Glutamatergic neuron (in vitro differentiated cells): ENCODE measurements around the gene MYH3. TPM values are rescaled to one million over a fixed set of nuclear protein-coding genes. Genes with fewer than 3 reads are reported as not detected.
A peak's percentile ranks its signal among the peaks of the same experiment; 100 is the strongest.

Experiments used
- DNase-seq: peaks from one replicate; pipeline ENCODE4 v3.0.0; 2022
- H3K27ac Mint-ChIP-seq: one replicate; pipeline ENCODE4 v1.8.0; 2020; ENCODE audit warnings: mild to moderate bottlenecking, mixed read lengths, inconsistent platforms; ENCODE audit not compliant: unreplicated experiment
- H3K27me3 Mint-ChIP-seq: one replicate; pipeline ENCODE4 v1.8.0; 2020; ENCODE audit warnings: mild to moderate bottlenecking, moderate library complexity, mixed read lengths, inconsistent platforms; ENCODE audit not compliant: unreplicated experiment
- H3K36me3 Mint-ChIP-seq: one replicate; pipeline ENCODE4 v1.8.0; 2020; ENCODE audit warnings: mild to moderate bottlenecking, mixed read lengths, inconsistent platforms; ENCODE audit not compliant: unreplicated experiment
- H3K4me1 Mint-ChIP-seq: one replicate; pipeline ENCODE4 v1.8.0; 2020; ENCODE audit warnings: mild to moderate bottlenecking, low read depth, mixed read lengths, inconsistent platforms; ENCODE audit not compliant: unreplicated experiment
- H3K4me3 Mint-ChIP-seq: one replicate; pipeline ENCODE4 v1.8.0; 2020; ENCODE audit warnings: mild to moderate bottlenecking, mixed read lengths, inconsistent platforms; ENCODE audit not compliant: unreplicated experiment
- H3K9me3 Mint-ChIP-seq: one replicate; pipeline ENCODE4 v1.8.0; 2020; ENCODE audit warnings: mild to moderate bottlenecking, moderate library complexity, mixed read lengths, inconsistent platforms; ENCODE audit not compliant: unreplicated experiment
- total RNA-seq: library from RNA; stranded (reverse); fragmentation: NEBNext Ultra II Directional; extraction: Animal tissue kit (Norgen Biotek cat#: 25700); gene quantifications from one replicate; pipeline ENCODE4 v1.2.1, GENCODE V29; 2021; ENCODE audit not compliant: unreplicated experiment
- TF ChIP-seq, protein P1 (sequence below): fragments of 200-600 bp; sonication (generic); IDR thresholded peaks from one replicate; pipeline ENCODE4 v1.5.0; 2021; ENCODE audit not compliant: partially characterized antibody, unreplicated experiment

Gene MYH3
- total RNA-seq, 1 donor from 2014 or later, result 2.1 TPM

DNA sequence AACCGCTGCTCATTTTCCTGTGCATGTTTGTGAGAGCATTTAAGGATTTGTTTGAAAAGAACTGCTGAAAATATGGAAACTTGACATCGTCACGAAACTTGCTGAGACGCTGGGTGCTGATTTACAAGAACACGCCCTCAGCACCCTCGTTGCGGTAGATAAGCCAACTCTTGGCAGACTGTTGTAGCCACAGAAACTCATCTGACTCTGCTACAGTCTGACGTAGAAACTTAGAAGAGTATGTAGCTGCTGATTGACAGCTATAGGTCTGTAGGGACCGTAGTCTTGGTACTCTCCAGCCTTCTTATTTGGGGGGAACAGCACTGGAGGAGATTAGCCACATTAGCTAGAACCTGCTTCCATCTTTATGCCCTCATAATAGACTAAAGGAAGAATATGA lies 71.6 kb downstream of the MYH3 start:
- Mint-ChIP-seq H3K27ac (no peak overlapping the region), H3K4me1 (peaks cover 22% of the 10 kb centered on the region), H3K27me3 (no peaks in the 10 kb centered on the region), H3K9me3 (peaks cover 3% of the 10 kb centered on the region), H3K36me3 (no peaks in the 10 kb centered on the region), H3K4me3 (no peak overlapping the region)
- no peak for DNase-seq
- TF ChIP-seq, protein P1, sequence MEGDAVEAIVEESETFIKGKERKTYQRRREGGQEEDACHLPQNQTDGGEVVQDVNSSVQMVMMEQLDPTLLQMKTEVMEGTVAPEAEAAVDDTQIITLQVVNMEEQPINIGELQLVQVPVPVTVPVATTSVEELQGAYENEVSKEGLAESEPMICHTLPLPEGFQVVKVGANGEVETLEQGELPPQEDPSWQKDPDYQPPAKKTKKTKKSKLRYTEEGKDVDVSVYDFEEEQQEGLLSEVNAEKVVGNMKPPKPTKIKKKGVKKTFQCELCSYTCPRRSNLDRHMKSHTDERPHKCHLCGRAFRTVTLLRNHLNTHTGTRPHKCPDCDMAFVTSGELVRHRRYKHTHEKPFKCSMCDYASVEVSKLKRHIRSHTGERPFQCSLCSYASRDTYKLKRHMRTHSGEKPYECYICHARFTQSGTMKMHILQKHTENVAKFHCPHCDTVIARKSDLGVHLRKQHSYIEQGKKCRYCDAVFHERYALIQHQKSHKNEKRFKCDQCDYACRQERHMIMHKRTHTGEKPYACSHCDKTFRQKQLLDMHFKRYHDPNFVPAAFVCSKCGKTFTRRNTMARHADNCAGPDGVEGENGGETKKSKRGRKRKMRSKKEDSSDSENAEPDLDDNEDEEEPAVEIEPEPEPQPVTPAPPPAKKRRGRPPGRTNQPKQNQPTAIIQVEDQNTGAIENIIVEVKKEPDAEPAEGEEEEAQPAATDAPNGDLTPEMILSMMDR, result no peak

DNA sequence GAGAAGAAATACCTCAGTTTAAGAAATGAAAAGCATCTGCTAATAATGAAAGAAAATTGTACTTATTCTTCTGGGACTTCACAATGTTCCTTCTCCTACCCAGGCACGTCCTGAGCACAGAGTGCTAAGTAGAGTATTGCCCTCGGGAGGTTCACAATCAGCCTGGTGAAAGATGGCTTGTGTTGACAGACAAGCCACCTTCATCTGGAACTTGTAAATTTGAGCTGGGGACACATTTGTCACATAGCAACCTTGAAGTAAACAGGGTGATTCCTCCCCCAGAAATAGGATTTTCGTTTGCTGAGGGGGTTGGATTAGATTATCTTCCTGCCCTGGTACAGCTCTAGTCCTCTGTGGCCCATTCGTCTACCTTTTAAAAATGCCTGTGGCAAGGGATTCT lies 73.3 kb downstream of the MYH3 start:
- Mint-ChIP-seq H3K4me1 (peaks cover 22% of the 10 kb centered on the region), H3K4me3 (peak overlapping the region; percentile 36), H3K27me3 (peaks cover 2% of the 10 kb centered on the region), H3K9me3 (peaks cover 1% of the 10 kb centered on the region), H3K36me3 (no peaks in the 10 kb centered on the region), H3K27ac (peak overlapping the region; percentile 43)
- no peak for DNase-seq
- TF ChIP-seq, protein P1, result no peak

DNA sequence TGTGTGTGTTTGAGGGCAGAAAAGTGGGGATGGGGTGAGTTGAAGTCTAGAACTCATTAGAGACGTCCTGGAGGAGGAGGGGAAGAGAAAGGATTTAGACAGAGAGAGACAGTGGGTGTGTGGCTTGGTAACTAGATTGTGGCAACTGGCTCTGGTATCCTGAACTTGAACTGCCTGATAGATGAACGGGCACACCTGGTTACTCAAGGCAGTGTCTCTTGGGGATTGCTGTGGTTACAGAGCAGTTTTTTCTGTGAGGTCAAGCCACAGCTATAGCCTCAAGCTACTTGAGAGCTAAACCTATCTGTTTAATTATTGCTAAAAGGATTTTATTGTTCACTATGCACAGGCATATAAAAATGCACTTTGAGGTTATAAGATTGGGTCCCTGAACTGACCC lies 77.8 kb downstream of the MYH3 start:
- Mint-ChIP-seq H3K36me3 (no peaks in the 10 kb centered on the region), H3K4me3 (no peak overlapping the region), H3K27me3 (peaks cover 2% of the 10 kb centered on the region), H3K9me3 (peaks cover 1% of the 10 kb centered on the region), H3K27ac (no peak overlapping the region), H3K4me1 (peaks cover 18% of the 10 kb centered on the region)
- TF ChIP-seq, protein P1, result no peak
- DNase-seq, result no peak

Other genes with a start within 250 kb of the MYH3 start
- gene MYH8, start 235.4 kb downstream of the MYH3 start, total RNA-seq, result 0.96 TPM
- not detected for gene MYH4, start 187.8 kb downstream of the MYH3 start, total RNA-seq
- not detected for gene MYH1, start 138.8 kb downstream of the MYH3 start, total RNA-seq
- not detected for gene MYH2, start 107.7 kb downstream of the MYH3 start, total RNA-seq
- gene SCO1, start 40.2 kb upstream of the MYH3 start, total RNA-seq, result 20.6 TPM
- 7.9 TPM for gene ADPRM, start 40.3 kb upstream of the MYH3 start, total RNA-seq
- gene TMEM220, start 72.7 kb upstream of the MYH3 start, total RNA-seq, result 1.6 TPM
- gene TMEM238L, start 146.8 kb upstream of the MYH3 start, total RNA-seq, result not detected
- gene PIRT, start 180.8 kb upstream of the MYH3 start, total RNA-seq, result 0.32 TPM